ENCODE measurements around the gene IMPACT. TPM values are rescaled to one million over a fixed set of nuclear protein-coding genes. Genes with fewer than 3 reads are reported as not detected.

The IMPACT gene
- total RNA-seq, 4 donors from 2014 or later = 14.7 to 26.2 (median 15.4) TPM

DNA sequence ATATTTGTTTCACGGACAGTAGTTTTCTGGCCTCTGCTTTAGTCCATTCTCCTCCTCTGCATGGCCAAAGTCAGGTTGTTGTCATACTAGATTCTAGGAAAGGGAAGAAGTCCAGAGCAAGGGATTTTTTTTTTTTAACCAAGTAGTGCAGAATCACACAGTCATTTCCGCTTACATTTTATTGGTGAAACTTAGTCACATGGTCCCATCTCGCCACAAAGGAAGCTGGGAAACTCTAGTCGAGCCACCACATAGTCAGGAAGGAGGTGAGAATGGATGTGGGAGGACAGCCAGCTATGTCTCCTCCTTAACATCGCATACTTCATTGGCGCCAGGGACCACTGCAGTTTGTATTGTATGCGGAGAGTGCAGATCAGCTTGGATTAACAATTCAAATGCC lies 44.3 kb downstream of the IMPACT start:
- no peaks in the 10 kb centered on the region for H3K27me3 ChIP-seq
- no peak overlapping the region for H3K4me3 ChIP-seq
- TF ChIP-seq POLR2A (IDR thresholded peaks at IDR 0.05) (no peak), EP300 (IDR thresholded peaks at IDR 0.05) (no peak)
- TF ChIP-seq, protein P1, sequence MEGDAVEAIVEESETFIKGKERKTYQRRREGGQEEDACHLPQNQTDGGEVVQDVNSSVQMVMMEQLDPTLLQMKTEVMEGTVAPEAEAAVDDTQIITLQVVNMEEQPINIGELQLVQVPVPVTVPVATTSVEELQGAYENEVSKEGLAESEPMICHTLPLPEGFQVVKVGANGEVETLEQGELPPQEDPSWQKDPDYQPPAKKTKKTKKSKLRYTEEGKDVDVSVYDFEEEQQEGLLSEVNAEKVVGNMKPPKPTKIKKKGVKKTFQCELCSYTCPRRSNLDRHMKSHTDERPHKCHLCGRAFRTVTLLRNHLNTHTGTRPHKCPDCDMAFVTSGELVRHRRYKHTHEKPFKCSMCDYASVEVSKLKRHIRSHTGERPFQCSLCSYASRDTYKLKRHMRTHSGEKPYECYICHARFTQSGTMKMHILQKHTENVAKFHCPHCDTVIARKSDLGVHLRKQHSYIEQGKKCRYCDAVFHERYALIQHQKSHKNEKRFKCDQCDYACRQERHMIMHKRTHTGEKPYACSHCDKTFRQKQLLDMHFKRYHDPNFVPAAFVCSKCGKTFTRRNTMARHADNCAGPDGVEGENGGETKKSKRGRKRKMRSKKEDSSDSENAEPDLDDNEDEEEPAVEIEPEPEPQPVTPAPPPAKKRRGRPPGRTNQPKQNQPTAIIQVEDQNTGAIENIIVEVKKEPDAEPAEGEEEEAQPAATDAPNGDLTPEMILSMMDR (IDR thresholded peaks at IDR 0.05) = no peak
- no peaks in the 10 kb centered on the region for H3K9me3 ChIP-seq
- 96% methylated on average over 7 of the region's 7 CpGs for WGBS
- DNase-seq (ENCODE audit: low spot score in 2 of 2) = no peak
- no peak overlapping the region for H3K27ac ChIP-seq
- H3K4me1 ChIP-seq = no peaks in the 10 kb centered on the region
- H3K36me3 ChIP-seq = no peaks in the 10 kb centered on the region

DNA sequence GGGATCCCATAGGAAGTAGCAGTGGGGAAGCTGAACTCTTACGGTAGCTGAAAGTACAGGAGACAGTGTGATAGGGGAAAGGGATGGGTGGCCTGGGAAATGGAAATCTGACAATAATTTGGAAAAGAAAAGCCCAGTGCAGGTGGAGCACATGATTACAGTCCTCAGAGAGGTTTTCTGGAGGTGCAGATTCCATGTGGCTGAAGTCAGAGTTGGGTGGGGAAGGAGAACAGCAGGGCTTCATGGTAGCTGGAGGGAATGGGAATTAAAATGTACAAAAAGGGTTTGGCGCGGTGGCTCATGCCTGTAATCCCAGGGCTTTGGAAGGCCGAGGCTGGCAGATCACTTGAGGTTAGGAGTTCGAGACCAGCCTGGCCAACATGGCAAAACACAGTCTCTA lies 46.1 kb downstream of the IMPACT start:
- H3K9me3 ChIP-seq = no peaks in the 10 kb centered on the region
- H3K36me3 ChIP-seq = no peaks in the 10 kb centered on the region
- no peak for DNase-seq (ENCODE audit: low spot score in 2 of 2)
- 93% methylated on average over 5 of the region's 5 CpGs for WGBS
- no peak overlapping the region for H3K4me3 ChIP-seq
- no peak overlapping the region for H3K27ac ChIP-seq
- H3K4me1 ChIP-seq = no peaks in the 10 kb centered on the region
- no peak for TF ChIP-seq EP300 (IDR thresholded peaks at IDR 0.05)
- TF ChIP-seq POLR2A (IDR thresholded peaks at IDR 0.05) = no peak
- TF ChIP-seq, protein P1 (IDR thresholded peaks at IDR 0.05) = no peak
- TF ChIP-seq POLR2AphosphoS5 (IDR thresholded peaks at IDR 0.05) = no peak
- no peaks in the 10 kb centered on the region for H3K27me3 ChIP-seq

DNA sequence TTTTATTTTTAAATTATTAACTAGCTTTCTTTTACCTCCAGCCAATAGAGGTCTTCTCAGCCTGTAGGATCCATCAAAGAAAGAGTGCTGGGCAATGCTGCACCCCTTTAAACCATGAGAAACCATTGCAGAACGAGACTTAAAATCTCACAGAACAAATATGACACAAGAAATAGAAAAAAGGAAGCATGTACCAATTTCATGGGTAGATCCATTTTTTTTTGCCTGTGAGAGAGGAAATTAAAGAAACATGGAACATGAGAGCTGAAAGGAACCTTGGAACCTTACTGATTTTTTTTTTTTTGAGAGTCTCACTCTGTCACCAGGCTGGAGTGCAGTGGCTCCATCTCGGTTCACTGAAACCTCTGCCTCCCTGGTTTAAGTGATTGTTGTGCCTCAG lies 47.9 kb downstream of the IMPACT start:
- Histone ChIP-seq H3K4me3 (no peak overlapping the region), H3K27me3 (no peaks in the 10 kb centered on the region), H3K4me1 (no peaks in the 10 kb centered on the region), H3K9me3 (no peaks in the 10 kb centered on the region), H3K27ac (no peak overlapping the region), H3K36me3 (no peaks in the 10 kb centered on the region)
- no peak for DNase-seq (ENCODE audit: low spot score in 2 of 2)
- WGBS = 82% methylated on average over 2 of the region's 2 CpGs
- TF ChIP-seq EP300 (IDR thresholded peaks at IDR 0.05) (no peak), POLR2A (IDR thresholded peaks at IDR 0.05) (no peak), POLR2AphosphoS5 (IDR thresholded peaks at IDR 0.05) (no peak)
- TF ChIP-seq, protein P1 (IDR thresholded peaks at IDR 0.05) = no peak

DNA sequence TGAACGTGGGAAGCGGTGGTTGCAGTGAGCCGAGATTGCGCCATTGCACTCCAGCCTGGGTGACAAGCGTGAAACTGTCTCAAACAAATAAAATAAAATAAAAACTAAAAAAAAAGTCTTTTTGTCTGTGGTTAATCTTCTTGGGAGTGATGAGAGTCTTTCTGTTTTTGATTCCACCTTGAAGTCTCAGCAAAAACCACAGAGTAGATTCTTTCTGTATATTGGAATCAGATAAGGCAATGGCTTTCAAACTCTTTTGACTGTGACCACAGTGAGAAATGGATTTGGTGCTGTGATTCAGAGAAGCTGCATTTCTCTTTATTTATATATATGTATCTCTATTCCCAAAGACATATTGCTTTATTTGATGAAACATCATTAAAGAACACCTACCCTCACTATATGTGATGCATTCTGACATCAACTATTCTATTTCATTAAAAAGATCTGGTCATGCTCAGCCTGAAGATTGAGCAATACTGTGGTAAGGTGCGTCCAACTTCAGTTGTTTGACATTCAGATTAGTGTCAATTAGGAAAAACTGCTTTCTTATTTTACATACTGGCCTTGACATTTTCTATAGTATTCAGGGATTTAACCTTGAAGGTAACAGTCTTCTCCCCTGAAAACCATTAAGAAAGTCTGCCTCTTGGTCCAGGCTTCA lies 49.6 kb downstream of the IMPACT start:
- Histone ChIP-seq H3K9me3 (no peaks in the 10 kb centered on the region), H3K27me3 (no peaks in the 10 kb centered on the region), H3K4me3 (no peak overlapping the region), H3K4me1 (no peaks in the 10 kb centered on the region), H3K36me3 (no peaks in the 10 kb centered on the region), H3K27ac (no peak overlapping the region)
- WGBS = 84% methylated on average over 6 of the region's 6 CpGs
- DNase-seq (ENCODE audit: low spot score in 2 of 2) = no peak
- TF ChIP-seq EP300 (IDR thresholded peaks at IDR 0.05) (no peak), POLR2AphosphoS5 (IDR thresholded peaks at IDR 0.05) (no peak), POLR2A (IDR thresholded peaks at IDR 0.05) (no peak)
- TF ChIP-seq, protein P1 (IDR thresholded peaks at IDR 0.05) = no peak

DNA sequence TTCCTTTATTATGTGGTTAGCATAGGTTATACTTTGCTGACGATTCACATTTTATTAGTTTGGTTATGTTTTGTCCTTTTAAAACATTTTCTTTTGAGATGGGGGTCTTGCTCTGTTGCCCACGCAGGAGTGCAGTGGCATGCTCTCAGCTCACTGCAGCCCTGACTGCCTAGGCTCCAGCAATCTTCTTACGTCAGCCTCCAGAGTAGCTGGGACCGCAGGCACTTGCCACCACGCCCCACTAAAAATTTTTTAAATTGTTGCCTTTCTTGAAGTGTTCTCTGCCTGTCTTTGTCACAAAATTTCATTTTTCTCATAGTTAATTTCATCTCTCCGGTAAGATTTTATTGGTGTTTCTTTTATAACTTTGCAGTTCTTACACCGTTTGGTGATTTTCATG lies 52.9 kb downstream of the IMPACT start:
- 71% methylated on average over 7 of the region's 7 CpGs for WGBS
- no peak overlapping the region for H3K4me3 ChIP-seq
- TF ChIP-seq, protein P1 (IDR thresholded peaks at IDR 0.05) = no peak
- TF ChIP-seq POLR2AphosphoS5 (IDR thresholded peaks at IDR 0.05) (no peak), EP300 (IDR thresholded peaks at IDR 0.05) (no peak), POLR2A (IDR thresholded peaks at IDR 0.05) (no peak)

More for the DNA sequence above, 52.9 kb downstream of the IMPACT start:
- H3K27ac ChIP-seq = no peak overlapping the region
- no peaks in the 10 kb centered on the region for H3K27me3 ChIP-seq
- DNase-seq (ENCODE audit: low spot score in 2 of 2) = no peak
- H3K36me3 ChIP-seq = no peaks in the 10 kb centered on the region
- no peaks in the 10 kb centered on the region for H3K4me1 ChIP-seq
- H3K9me3 ChIP-seq = no peaks in the 10 kb centered on the region

Measured in suprapubic skin (tissue), 4 donors.